AG04449 (cell line): Measurements from ENCODE around the gene D2HGDH.

ENCODE experiments used
- CTCF ChIA-PET: fragments of 350-600 bp; formaldehyde crosslinking; extraction: SDS; loops from one replicate; lab custom pipeline; 2021; ENCODE audit warnings: antibody characterized with exemption; lab: Yijun Ruan, JAX
- POLR2A ChIA-PET: fragments of 400-600, 350-600 bp; formaldehyde crosslinking; extraction: SDS; loops from one replicate; lab custom pipeline; 2020; ENCODE audit warnings: antibody characterized with exemption, inconsistent platforms; lab: Yijun Ruan, JAX
- DNase-seq: peaks from one replicate; pipeline ENCODE4 v3.0.0-alpha.2; 2010; ENCODE audit warnings: low read depth, low spot score
- H3K4me3 ChIP-seq: 2 replicates; pipeline ENCODE4 v1.5.1; 2011; ENCODE audit warnings: low read depth, mild to moderate bottlenecking, control low read depth, low read length
- TF ChIP-seq, protein P1 (sequence below): IDR thresholded peaks from one replicate; pipeline ENCODE4 v1.5.1; 2011; ENCODE audit warnings: mild to moderate bottlenecking, moderate library complexity, low read length, control low read depth, inconsistent platforms; ENCODE audit not compliant: insufficient read depth; ENCODE audit errors: missing control alignments

D2HGDH gene

DNA sequence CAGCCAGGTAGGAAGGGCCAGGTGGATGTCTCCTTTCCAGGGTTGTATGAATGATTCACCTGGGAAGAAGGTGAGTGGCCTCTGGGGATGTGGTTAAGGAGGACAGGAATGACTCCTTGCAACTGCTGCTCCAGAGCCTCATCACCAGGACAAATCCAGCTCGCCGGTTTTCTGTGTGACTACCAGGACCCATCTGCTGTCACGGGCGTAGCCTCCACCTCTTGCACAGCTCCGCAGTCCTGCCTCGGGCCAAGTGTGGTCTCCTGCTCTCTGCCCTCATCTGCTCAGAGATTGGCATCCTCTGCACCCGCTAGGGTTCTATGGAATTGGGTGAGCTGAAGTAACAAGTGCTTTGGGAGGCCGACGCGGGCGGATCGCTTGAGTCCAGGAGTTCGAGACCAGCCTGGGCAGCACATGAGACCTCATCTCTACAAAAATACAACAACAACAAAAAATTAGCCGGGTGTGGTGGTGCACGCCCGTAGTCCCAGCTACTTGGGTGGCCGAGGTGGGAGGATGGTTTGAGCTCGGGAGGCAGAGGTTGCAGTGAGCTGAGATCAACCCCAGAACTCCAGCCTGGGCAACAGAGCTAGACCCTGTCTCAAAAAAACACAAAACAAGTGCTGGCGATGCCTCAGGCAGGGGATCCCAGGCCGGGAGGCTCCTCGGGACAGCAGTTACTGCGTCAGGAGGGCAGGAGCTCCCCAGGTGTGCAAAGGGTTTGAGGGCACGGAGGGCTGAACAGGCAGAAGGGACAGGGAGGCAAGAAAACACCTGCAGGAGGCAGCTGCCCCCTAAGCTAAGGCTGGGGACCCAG, 831 bp upstream of the D2HGDH start:
- POLR2A ChIA-PET = interaction anchor here (1.2 to 1.7 kb wide), 2 partner anchors 32 to 52 kb away, joined by 3 to 6 read pairs; partner anchors contain the start of gene ING5
- CTCF ChIA-PET = interaction anchor here (0.7 to 3.4 kb wide), 18 partner anchors 9 to 656 kb away, joined by 3 to 22 read pairs (median 4); no protein-coding TSS in a partner anchor
- H3K4me3 ChIP-seq = peak overlapping the region; percentile 59
- TF ChIP-seq, protein P1, sequence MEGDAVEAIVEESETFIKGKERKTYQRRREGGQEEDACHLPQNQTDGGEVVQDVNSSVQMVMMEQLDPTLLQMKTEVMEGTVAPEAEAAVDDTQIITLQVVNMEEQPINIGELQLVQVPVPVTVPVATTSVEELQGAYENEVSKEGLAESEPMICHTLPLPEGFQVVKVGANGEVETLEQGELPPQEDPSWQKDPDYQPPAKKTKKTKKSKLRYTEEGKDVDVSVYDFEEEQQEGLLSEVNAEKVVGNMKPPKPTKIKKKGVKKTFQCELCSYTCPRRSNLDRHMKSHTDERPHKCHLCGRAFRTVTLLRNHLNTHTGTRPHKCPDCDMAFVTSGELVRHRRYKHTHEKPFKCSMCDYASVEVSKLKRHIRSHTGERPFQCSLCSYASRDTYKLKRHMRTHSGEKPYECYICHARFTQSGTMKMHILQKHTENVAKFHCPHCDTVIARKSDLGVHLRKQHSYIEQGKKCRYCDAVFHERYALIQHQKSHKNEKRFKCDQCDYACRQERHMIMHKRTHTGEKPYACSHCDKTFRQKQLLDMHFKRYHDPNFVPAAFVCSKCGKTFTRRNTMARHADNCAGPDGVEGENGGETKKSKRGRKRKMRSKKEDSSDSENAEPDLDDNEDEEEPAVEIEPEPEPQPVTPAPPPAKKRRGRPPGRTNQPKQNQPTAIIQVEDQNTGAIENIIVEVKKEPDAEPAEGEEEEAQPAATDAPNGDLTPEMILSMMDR = no peak
- DNase-seq = no peak

DNA sequence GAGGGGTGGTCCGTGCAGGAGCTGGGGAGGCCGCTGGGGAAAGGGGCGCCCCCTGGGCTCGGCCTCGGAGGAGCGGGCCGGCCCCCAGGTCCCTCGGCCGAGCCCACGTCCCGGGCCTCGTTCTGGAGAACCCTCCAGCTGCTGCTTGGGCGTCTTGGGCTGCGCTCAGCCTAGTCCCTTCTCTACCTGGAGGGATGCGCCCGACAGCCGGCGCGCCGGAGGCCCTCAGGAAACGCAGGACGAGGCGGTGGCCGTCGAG, 293 bp upstream of the D2HGDH start:
- DNase-seq = no peak
- TF ChIP-seq, protein P1 = peak; percentile 19
- POLR2A ChIA-PET = interaction anchor here (1.2 to 1.7 kb wide), 2 partner anchors 33 to 53 kb away, joined by 3 to 6 read pairs; partner anchors contain the start of gene ING5
- H3K4me3 ChIP-seq = peak overlapping the region; percentile 59
- CTCF ChIA-PET = interaction anchor here (0.8 to 3.4 kb wide), 17 partner anchors 9 to 657 kb away, joined by 3 to 22 read pairs (median 4); no protein-coding TSS in a partner anchor

DNA sequence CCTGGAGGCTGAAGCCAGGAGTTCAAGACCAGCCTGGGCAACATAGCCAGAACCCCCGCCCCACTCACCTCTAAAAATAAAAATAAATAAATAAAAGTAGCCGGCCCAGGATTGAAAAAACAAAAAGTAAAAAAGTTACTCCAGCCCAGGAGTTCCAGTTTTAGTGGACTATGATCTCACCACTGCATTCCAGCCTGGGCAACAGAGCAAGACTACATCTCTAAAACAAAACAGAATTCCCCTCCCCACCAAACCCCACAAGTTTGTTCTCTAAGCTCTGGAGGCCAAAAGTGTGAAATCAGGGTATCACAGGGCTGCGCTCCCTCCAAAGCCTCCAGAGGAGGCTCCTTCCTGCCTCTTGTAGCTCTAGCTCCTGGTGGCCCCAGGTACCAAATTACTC, 1.7 kb downstream of the D2HGDH start:
- H3K4me3 ChIP-seq = 0 out of 2 replicates have a peak overlapping the region, but pooled peaks have one; percentile 12
- no peak for DNase-seq
- TF ChIP-seq, protein P1 = no peak
- ChIA-PET CTCF (no interaction called here), POLR2A (interaction anchor here (1.4 kb wide), 1 partner anchor 35 kb away, joined by 3 read pairs; the partner anchor contains the start of gene ING5)

DNA sequence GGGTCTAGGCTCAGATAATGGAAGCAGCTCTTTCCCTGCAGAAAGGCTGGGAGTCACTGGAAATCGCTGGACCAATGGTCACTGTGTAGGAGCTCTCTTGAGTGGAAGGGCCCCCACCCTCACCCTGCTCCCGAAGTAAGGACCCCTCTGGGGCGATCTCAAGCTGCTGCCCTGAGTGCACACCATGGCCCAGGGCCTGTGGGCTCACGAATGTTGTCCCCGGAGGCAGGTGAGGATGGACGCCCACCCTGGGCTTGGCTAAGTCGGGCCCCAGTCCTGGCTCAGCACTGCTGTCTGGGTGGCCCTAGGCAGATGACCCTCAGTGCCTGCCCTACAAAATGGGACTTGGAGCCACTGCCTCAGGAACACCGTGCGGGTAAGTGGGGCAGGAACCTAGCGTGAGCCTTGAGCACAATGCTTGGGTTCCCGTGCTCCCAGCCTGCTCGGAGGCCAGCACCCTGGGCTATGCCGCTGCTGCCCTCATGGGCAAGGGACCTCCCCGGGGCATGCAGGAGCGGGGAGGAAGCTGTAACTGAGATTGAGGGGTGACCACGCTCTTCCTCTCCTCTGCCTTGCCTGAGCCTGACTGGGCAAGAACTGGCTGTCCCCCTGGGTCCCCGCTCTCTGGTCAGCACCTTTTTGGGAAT, 3.7 kb downstream of the D2HGDH start:
- TF ChIP-seq, protein P1 = no peak
- POLR2A ChIA-PET = interaction anchor here (0.6 kb wide), 1 partner anchor 371 kb away, joined by 3 read pairs; no protein-coding TSS in a partner anchor
- no peak for DNase-seq
- H3K4me3 ChIP-seq = no peak overlapping the region
- CTCF ChIA-PET = interaction anchor here (1.8 kb wide), 1 partner anchor 140 kb away, joined by 6 read pairs; no protein-coding TSS in a partner anchor

DNA sequence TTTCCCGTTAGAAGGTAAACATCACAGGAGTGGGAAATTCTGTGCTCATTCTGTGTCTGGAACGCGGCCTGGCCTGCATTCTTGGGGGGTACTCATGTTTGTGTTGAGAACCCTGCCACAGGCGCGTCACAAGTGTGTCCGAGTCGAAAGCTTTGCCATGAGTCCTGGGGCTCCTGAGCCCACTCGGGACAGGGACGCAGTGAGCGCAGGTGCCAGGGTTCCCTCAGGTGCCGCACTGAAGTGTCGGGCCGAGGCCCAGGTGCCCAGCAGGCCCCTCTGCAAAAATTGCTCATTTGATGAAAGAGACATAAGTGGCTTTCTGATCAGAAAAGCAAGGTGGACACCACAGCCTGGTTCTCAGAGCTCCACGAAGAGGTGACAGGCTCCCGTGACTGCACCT, 4.7 kb downstream of the D2HGDH start:
- TF ChIP-seq, protein P1 = no peak
- DNase-seq = no peak
- H3K4me3 ChIP-seq = no peak overlapping the region
- CTCF ChIA-PET = interaction anchor here (1.8 kb wide), 2 partner anchors 74 to 139 kb away, joined by 6 to 7 read pairs; no protein-coding TSS in a partner anchor
- POLR2A ChIA-PET = no interaction called here
